K562 (cell line): ENCODE data around the gene ITPA. TPM values are rescaled to one million over a fixed set of nuclear protein-coding genes. Genes with fewer than 3 reads are reported as not detected.

Source experiments
- ATAC-seq: fragments of 200-7000 bp; cut with Tn5 transposase; 3 replicates; pipeline ENCODE4 v1.9.1; 2020; ENCODE audit warnings: moderate library complexity
- BruUV-seq: library from RNA; stranded (reverse); fragments of 400-500 nt; replicated peaks from 2 replicates; lab custom pipeline; 2021; lab: Mats Ljungman, UMichigan
- CTCF ChIA-PET: fragments of 300-600 bp; formaldehyde crosslinking; extraction: SDS; loops from one replicate; lab custom pipeline; 2021; ENCODE audit warnings: low intra/inter-chr PET ratio; lab: Yijun Ruan, JAX
- POLR2A ChIA-PET: fragments of 300-600, 350-650 bp; sonication (Branson Sonifier 250); formaldehyde crosslinking; extraction: SDS; loops from one replicate; lab custom pipeline; 2021; ENCODE audit warnings: antibody characterized with exemption, inconsistent platforms; lab: Yijun Ruan, JAX
- DNase-seq, 4 experiments: peaks; one replicate each; pipeline versions ENCODE4 v3.0.0 to v3.0.0-alpha.2; 2011 to 2018; ENCODE audit warnings: low spot score in 3 of 4, mixed read lengths in 3 of 4; ENCODE audit errors: extremely low read depth in 1 of 4
- FAIRE-seq: peaks from 2 replicates; lab custom pipeline; 2011; peaks lifted over from hg19 to GRCh38; lab: Jason Lieb, UNC
- H2AFZ ChIP-seq: 2 replicates; pipeline ENCODE4 v1.6.0; 2011; ENCODE audit warnings: low read depth, low read length, control low read depth, inconsistent platforms
- H3K27ac ChIP-seq: fragments of 200-600 bp; 3 replicates; pipeline ENCODE4 v1.8.0; 2011; ENCODE audit warnings: low read depth, mild to moderate bottlenecking, control low read depth, inconsistent platforms, low read length, moderate library complexity, mixed read lengths; ENCODE audit errors: extremely low read depth
- H3K27me3 ChIP-seq, 2 experiments: fragments of 300-600 bp in 1 of 2; 2 replicates in 1 of 2; 3 replicates in 1 of 2; pipeline versions ENCODE4 v1.6.0 to v1.8.0; 2011; ENCODE audit warnings: inconsistent platforms in 2 of 2, low read length in 2 of 2, mild to moderate bottlenecking in 1 of 2, mixed read lengths in 1 of 2, moderate library complexity in 1 of 2; ENCODE audit not compliant: control insufficient read depth in 2 of 2, insufficient read depth in 2 of 2
- H3K36me3 ChIP-seq: fragments of 300-600 bp; 3 replicates; pipeline ENCODE4 v1.8.0; 2011; ENCODE audit warnings: mild to moderate bottlenecking, low read length, inconsistent platforms; ENCODE audit not compliant: control insufficient read depth, insufficient read depth
- H3K4me1 ChIP-seq, 2 experiments: fragments of 200-600 bp in 1 of 2; replicated peaks in 1 of 2; 2 replicates in 1 of 2; 3 replicates in 1 of 2; pipeline versions ENCODE4 v1.5.1 to v1.8.0; 2011; ENCODE audit warnings: inconsistent platforms in 2 of 2, low read length in 2 of 2, mild to moderate bottlenecking in 1 of 2, mixed read lengths in 1 of 2, moderate library complexity in 1 of 2; ENCODE audit not compliant: control insufficient read depth in 2 of 2, insufficient read depth in 2 of 2
- H3K4me2 ChIP-seq: 2 replicates; pipeline ENCODE4 v1.6.1; 2011; ENCODE audit warnings: low read length, control low read depth, inconsistent platforms, mixed read lengths; ENCODE audit not compliant: insufficient read depth
- H3K4me3 ChIP-seq: fragments of 200-600 bp; sonication (generic), shearing (Covaris generic); 2 replicates; pipeline ENCODE4 v1.5.1; 2016; ENCODE audit warnings: control low read depth, inconsistent platforms
- H3K79me2 ChIP-seq: fragments of 200-600 bp; 3 replicates; pipeline ENCODE4 v1.8.0; 2011; ENCODE audit warnings: low read length, inconsistent platforms; ENCODE audit not compliant: control insufficient read depth, insufficient read depth
- H3K9ac ChIP-seq, 2 experiments: 2 replicates each; pipeline versions ENCODE4 v1.6.0 to v1.6.1; 2011; ENCODE audit warnings: low read depth in 2 of 2, low read length in 2 of 2, control low read depth in 1 of 2, inconsistent platforms in 1 of 2, mild to moderate bottlenecking in 1 of 2, mixed read lengths in 1 of 2; ENCODE audit not compliant: insufficient read depth in 1 of 2
- H3K9me1 ChIP-seq: one replicate; pipeline ENCODE4 v1.6.0; 2011; ENCODE audit warnings: inconsistent platforms, mild to moderate bottlenecking, low read length, moderate library complexity; ENCODE audit not compliant: control insufficient read depth, insufficient read depth
- H3K9me3 ChIP-seq: replicated peaks from 2 replicates; pipeline ENCODE4 v1.5.1; 2011; ENCODE audit warnings: low read depth, low read length, inconsistent platforms; ENCODE audit not compliant: control insufficient read depth, insufficient read depth
- H4K20me1 ChIP-seq: replicated peaks from 2 replicates; pipeline ENCODE4 v1.6.1; 2011; ENCODE audit warnings: low read length, inconsistent platforms, mixed read lengths; ENCODE audit not compliant: control insufficient read depth, insufficient read depth
- CEBPG ChIP-seq, 3 experiments: fragments of 200-800 bp in 1 of 3; sonication (Bioruptor generic) in 1 of 3; sonication (generic) in 1 of 3; formaldehyde crosslinking in 1 of 3; IDR thresholded peaks in 2 of 3; conservative IDR thresholded peaks in 1 of 3; 2 replicates each; pipeline versions ENCODE4 v1.6.1 to v1.8.0; 2016 to 2022; ENCODE audit warnings: missing compliant biosample characterization in 2 of 3, missing genetic modification characterization in 2 of 3, mild to moderate bottlenecking in 1 of 3, missing genetic modification reagents in 1 of 3
- EWSR1 ChIP-seq: fragments of 450-650 bp; IDR thresholded peaks from 2 replicates; pipeline ENCODE4 v1.6.1; 2018; ENCODE audit warnings: borderline replicate concordance, mild to moderate bottlenecking, low read depth, moderate library complexity; ENCODE audit not compliant: partially characterized antibody
- MAZ ChIP-seq, 2 experiments: fragments of 450-650 bp in 1 of 2; sonication (generic) in 1 of 2; formaldehyde crosslinking; IDR thresholded peaks in 1 of 2; conservative IDR thresholded peaks in 1 of 2; 2 replicates each; pipeline versions ENCODE4 v1.4.0 to v1.5.0; 2020; ENCODE audit warnings: mild to moderate bottlenecking in 1 of 2, missing genetic modification reagents in 1 of 2
- RUNX1 ChIP-seq: sonication (generic); IDR thresholded peaks from 2 replicates; pipeline ENCODE4 v1.6.1; 2016; ENCODE audit warnings: antibody characterized with exemption, low read depth
- SIN3A ChIP-seq, 2 experiments: fragments of 150-350 bp in 1 of 2; IDR thresholded peaks; 2 replicates each; pipeline ENCODE4 v1.6.1; 2011 to 2016; ENCODE audit warnings: borderline replicate concordance in 2 of 2, low read depth in 2 of 2, low read length in 2 of 2, mild to moderate bottlenecking in 2 of 2, moderate library complexity in 2 of 2; ENCODE audit not compliant: control insufficient read depth in 1 of 2
- ZNF780A ChIP-seq: fragments of 250-450 bp; sonication (Bioruptor Pico); IDR thresholded peaks from 2 replicates; pipeline ENCODE4 v1.5.0; 2021; ENCODE audit warnings: mild to moderate bottlenecking
- WGBS: fragments of 100-300 bp; shearing (Covaris generic); methylation state at CpG from one replicate; pipeline ENCODE4 v1.1.6; 2016; ENCODE audit warnings: low coverage, mixed read lengths; ENCODE audit not compliant: insufficient coverage; ENCODE audit errors: missing lambda C conversion rate; 5-methylcytosine and 5-hydroxymethylcytosine counted together
- in situ Hi-C: fragments of 300-500 bp; cut with MboI; formaldehyde crosslinking; loops from 4 replicates; pipeline ENCODE4 v1.15.0; 2018; ENCODE audit warnings: inconsistent platforms, mixed read lengths
- intact Hi-C: fragments of 100-400 bp; cut with micrococcal nuclease; formaldehyde crosslinking; loops from 2 replicates; pipeline ENCODE4 v1.14.2; 2022
- polyA plus RNA-seq, 8 experiments: library from polyadenylated mRNA; depleted of rRNA in 4 of 8; stranded (reverse) in 5 of 8; unstranded in 3 of 8; fragments of >200 nt; fragmentation: Nextera tagmentation in 2 of 8; fragmentation: Illumina TruSeq in 1 of 8; extraction: Ambion mirVana in 2 of 8; extraction: Trizol in 1 of 8; gene quantifications; 2 replicates each; pipeline versions ENCODE4 v1.2.1 to v1.2.3, GENCODE V29; 2011 to 2014; ENCODE audit warnings: inconsistent platforms in 1 of 8, missing spikeins in 1 of 8
- total RNA-seq, 7 experiments: library from RNA; depleted of rRNA in 6 of 7; stranded (reverse); fragments of >200 nt in 6 of 7; fragmentation: Illumina TruSeq in 2 of 7; extraction: Trizol in 2 of 7; gene quantifications; 2 replicates each; pipeline versions ENCODE4 v1.2.1 to v1.2.3, GENCODE V29; 2011 to 2021; ENCODE audit warnings: low replicate concordance in 1 of 7
- TF ChIP-seq, protein P1 (sequence below), 2 experiments: IDR thresholded peaks in 1 of 2; conservative IDR thresholded peaks in 1 of 2; 2 replicates each; pipeline ENCODE4 v1.6.1; 2016; ENCODE audit warnings: low read depth in 2 of 2, mild to moderate bottlenecking in 1 of 2, missing compliant biosample characterization in 1 of 2, missing genetic modification characterization in 1 of 2, moderate library complexity in 1 of 2
- TF ChIP-seq, protein P2 (sequence below): fragments of 450-650 bp; IDR thresholded peaks from 2 replicates; pipeline ENCODE4 v1.6.1; 2017; ENCODE audit warnings: antibody characterized with exemption
- TF ChIP-seq, protein P3 (sequence below): fragments of 450-650 bp; formaldehyde crosslinking; IDR thresholded peaks from 2 replicates; pipeline ENCODE4 v1.4.0; 2022; ENCODE audit warnings: mild to moderate bottlenecking, moderate library complexity

Gene ITPA
- total and polyA plus RNA-seq, 9 of the 15 experiments (the other 6 are each of a cell fraction or from before 2014, with no cell fraction given), result 5.0 to 79.7 (median 36.7) TPM

DNA sequence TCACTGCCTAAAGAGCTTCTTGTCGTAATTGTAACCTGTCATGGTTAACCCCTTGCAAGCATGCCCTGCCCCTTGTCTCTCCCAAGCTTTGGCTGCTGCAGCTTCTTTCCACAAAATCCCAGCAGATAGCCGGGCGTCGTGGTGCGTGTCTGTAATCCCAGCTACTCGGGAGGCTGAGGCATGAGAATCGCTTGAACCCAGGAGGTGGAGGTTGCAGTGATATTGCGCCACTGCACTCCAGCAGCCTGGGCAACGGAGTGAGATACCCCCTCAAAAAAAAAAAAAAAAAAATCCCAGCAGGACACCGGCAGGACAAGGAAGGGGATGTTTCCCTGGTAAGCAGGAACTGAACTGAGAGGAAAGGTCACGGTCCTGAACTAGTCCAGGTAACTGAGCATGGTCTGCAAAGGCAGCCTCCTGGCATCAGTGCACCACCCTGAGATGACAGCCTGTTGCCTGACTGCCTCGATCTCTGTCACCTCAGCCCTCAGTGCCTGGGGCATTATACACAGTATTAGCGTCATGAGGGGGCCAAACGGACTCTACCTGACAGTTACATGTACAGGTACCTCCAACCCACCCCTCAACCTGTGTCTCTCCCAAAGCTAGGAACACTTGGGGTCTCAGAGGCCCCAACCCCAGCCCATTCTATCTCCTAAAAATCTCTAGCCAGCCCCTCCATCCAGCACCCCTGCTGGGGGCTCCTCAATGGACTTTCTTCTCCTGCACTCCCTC lies 37.7 kb upstream of the ITPA start:
- H4K20me1 ChIP-seq, result no peaks in the 10 kb centered on the region
- H3K9ac ChIP-seq, result 0 out of 4 replicates have a peak overlapping the region, but pooled peaks of 1 of the 2 experiments have one; percentile 20
- 26% methylated on average over 5 of the region's 14 CpGs for WGBS
- H3K27ac ChIP-seq, result no peak overlapping the region
- no peaks in the 10 kb centered on the region for H3K36me3 ChIP-seq
- POLR2A ChIA-PET, result interaction anchor here (0.9 to 1.5 kb wide), 3 partner anchors 10 to 37 kb away, joined by 3 to 6 read pairs (median 3); partner anchors contain the start of gene ITPA
- no peak for DNase-seq
- no peak for ATAC-seq
- H3K4me2 ChIP-seq, result no peak overlapping the region
- H3K4me3 ChIP-seq, result no peak overlapping the region
- CTCF ChIA-PET, result no interaction called here
- TF ChIP-seq EWSR1, result no peak
- TF ChIP-seq, protein P1, sequence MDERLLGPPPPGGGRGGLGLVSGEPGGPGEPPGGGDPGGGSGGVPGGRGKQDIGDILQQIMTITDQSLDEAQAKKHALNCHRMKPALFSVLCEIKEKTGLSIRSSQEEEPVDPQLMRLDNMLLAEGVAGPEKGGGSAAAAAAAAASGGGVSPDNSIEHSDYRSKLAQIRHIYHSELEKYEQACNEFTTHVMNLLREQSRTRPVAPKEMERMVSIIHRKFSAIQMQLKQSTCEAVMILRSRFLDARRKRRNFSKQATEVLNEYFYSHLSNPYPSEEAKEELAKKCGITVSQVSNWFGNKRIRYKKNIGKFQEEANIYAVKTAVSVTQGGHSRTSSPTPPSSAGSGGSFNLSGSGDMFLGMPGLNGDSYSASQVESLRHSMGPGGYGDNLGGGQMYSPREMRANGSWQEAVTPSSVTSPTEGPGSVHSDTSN (CRISPR knock-in tag; IDR thresholded peaks at IDR 0.05; ENCODE audit: low read depth), result no peak
- TF ChIP-seq, protein P1 (tag; conservative IDR thresholded peaks at IDR 0.05; ENCODE audit: low read depth), result no peak
- TF ChIP-seq, protein P2, sequence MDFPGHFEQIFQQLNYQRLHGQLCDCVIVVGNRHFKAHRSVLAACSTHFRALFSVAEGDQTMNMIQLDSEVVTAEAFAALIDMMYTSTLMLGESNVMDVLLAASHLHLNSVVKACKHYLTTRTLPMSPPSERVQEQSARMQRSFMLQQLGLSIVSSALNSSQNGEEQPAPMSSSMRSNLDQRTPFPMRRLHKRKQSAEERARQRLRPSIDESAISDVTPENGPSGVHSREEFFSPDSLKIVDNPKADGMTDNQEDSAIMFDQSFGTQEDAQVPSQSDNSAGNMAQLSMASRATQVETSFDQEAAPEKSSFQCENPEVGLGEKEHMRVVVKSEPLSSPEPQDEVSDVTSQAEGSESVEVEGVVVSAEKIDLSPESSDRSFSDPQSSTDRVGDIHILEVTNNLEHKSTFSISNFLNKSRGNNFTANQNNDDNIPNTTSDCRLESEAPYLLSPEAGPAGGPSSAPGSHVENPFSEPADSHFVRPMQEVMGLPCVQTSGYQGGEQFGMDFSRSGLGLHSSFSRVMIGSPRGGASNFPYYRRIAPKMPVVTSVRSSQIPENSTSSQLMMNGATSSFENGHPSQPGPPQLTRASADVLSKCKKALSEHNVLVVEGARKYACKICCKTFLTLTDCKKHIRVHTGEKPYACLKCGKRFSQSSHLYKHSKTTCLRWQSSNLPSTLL, result no peak
- TF ChIP-seq MAZ (CRISPR knock-in tag; conservative IDR thresholded peaks at IDR 0.05 in 1 of 2, IDR thresholded peaks at IDR 0.05 in 1 of 2), result no peak
- no peak for TF ChIP-seq SIN3A (IDR thresholded peaks at IDR 0.05; ENCODE audit: borderline replicate concordance in 2 of 2, control insufficient read depth in 1 of 2, low read depth in 2 of 2, low read length in 2 of 2)
- 0 out of 2 replicates have a peak, but pooled peaks have one; percentile 17 for TF ChIP-seq CEBPG (CRISPR knock-in tag; IDR thresholded peaks at IDR 0.05)
- TF ChIP-seq CEBPG (tag; conservative IDR thresholded peaks at IDR 0.05 in 1 of 2, IDR thresholded peaks at IDR 0.05 in 1 of 2), result no peak
- no peak for TF ChIP-seq ZNF780A (CRISPR knock-in tag)
- no peak for TF ChIP-seq RUNX1
- TF ChIP-seq, protein P3, sequence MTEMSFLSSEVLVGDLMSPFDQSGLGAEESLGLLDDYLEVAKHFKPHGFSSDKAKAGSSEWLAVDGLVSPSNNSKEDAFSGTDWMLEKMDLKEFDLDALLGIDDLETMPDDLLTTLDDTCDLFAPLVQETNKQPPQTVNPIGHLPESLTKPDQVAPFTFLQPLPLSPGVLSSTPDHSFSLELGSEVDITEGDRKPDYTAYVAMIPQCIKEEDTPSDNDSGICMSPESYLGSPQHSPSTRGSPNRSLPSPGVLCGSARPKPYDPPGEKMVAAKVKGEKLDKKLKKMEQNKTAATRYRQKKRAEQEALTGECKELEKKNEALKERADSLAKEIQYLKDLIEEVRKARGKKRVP (CRISPR knock-in tag), result no peak
- no TSS peak for BruUV-seq
- H3K27me3 ChIP-seq, result no peaks in the 10 kb centered on the region
- intact Hi-C loops, result no loop called here
- no peaks in the 10 kb centered on the region for H3K9me1 ChIP-seq
- no peaks in the 10 kb centered on the region for H3K9me3 ChIP-seq
- peaks cover 11% of the 10 kb centered on the region; the same call in 2 of the 3 replicates for H3K79me2 ChIP-seq
- FAIRE-seq, result no peak
- in situ Hi-C loops, result no loop called here
- H3K4me1 ChIP-seq, result peaks cover 0 to 34% of the 10 kb centered on the region in 2 experiments; a peak in 3 of 5 replicates
- H2AFZ ChIP-seq, result no peak overlapping the region
